HG03196 (cell line): ENCODE measurements around the gene EXOC6.
"Not testable (repeated sequence)": the region's sequence is repeated elsewhere in the genome, so short reads cannot be mapped to it uniquely, and the experiment has no call there.

Experiments
- ATAC-seq: cut with Tn5 transposase; IDR thresholded peaks from one replicate; pipeline ENCODE4 v1.9.1; 2021; ENCODE audit not compliant: unreplicated experiment

Gene EXOC6

DNA sequence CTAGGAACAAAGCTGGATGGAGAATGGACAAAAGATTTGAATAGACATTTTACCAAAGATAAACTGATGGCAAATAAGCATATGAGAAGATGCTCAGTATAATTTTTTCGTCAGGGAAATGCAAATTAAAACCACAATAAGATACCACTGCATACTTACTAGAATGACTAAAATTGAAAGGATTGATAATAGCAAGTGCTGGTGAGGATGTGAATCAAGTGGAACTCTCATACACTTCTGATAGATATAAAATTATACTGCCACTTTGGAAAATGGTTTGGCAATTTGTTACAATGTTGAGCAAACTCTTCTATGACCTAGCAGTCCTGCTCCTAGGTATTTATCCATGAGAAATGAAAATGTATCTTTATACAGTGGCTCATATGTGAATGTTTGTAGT lies 83.3 kb downstream of the EXOC6 start:
- ATAC-seq: no peak

GRCh38 chr10:92937876-92938275 lies 89.6 kb downstream of the EXOC6 start:
- no peak for ATAC-seq

DNA sequence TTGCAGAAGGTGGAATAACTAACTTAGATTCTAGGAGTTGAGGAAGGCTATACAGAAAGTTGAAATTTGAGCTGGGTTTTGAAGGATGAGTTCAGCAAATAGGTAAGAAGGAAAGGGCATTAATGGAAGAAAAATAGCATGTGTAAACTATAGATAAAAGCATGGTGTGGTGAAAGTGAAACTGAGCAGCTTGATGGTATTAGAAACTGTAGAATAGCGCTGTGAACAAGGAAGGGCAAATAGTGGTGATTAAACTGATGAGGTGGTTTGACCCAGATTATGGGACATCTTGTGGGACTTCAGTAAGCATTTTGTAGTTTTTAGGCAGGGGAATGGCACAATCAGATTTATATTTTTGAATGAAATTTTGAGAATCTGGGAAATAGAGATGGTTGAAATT lies 90.5 kb downstream of the EXOC6 start:
- no peak for ATAC-seq

DNA sequence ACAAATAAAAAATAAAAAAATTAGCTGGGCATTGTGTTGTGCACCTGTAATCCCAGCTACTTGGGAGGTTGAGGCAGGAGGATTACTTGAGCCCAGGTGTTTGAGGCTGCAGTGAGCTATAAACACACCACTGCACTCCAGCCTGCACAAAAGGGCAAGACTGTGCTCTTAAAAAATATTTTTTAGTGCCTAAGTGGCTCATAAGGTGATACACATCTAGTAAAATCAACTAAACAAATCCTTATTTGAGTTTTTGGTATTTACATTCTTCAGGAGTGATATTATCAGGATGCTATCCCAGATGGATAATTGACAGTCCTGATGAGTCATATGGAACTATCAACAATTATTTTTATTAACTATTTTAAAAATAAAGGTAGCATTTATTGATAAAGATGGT lies 93.9 kb downstream of the EXOC6 start:
- no peak for ATAC-seq

DNA sequence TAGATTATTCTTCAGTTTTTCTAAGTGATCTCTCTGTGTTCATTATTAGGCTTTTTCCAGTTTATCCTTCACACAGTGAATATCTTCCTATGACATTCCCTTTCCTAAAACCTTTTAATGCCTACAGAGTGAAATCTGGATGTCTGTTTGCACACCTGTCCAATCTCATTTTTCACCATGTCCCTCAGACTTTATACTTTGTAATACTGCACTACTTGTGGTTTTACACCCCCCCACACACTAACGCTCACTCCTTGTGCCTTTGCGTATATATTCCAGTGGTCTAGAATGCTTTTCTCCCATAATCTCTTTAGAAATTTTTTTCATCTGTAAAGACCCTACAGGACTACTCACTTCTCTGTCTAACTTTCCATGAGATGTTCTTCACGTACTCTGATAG lies 98.2 kb downstream of the EXOC6 start:
- no peak for ATAC-seq

GRCh38 chr10:92952573-92952972 lies 104.3 kb downstream of the EXOC6 start:
- ATAC-seq: not testable (repeated sequence)

DNA sequence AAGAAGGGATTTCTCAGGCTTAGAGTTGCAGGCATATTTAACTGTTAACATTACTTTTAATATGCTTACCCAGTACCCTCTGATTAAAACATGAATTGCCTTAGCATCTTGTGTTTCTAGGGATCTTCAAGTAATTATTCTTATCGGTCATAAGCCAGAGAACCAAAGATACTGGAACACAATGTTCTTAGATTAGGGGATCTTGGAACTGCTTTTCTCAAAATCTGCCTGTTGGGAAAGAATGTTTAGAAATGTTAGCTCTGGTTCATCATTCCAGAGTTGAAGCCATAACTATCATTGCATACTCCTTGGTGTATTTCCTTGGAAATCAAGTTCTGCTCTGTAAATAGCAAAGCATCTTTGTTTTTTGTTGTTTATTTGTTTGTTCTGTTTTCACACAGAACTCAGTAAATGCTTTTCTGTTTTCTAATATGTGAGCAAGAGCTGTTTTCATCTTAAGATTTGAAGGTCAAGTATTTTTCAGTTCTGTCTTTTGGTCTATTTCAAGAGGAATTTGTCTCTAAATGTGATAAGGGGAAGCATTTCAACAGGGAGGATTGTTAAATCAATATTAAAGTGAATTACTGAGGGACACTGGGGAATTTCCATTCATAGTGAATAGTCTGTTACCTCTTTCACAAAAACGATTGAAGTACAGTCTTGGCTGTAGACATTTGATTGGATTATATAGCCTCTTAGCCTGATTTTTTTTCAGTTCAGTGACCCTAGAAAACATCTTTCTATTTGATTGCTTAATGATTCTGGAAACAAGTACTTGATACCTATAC lies 109.1 kb downstream of the EXOC6 start:
- no peak for ATAC-seq

- no peak for ATAC-seq
These were observed 113.3 kb downstream of the EXOC6 start for GRCh38 chr10:92961638-92962037.

GRCh38 chr10:92965314-92965713 lies 117.0 kb downstream of the EXOC6 start:
- ATAC-seq: no peak

- ATAC-seq: no peak
These were observed 119.3 kb downstream of the EXOC6 start for GRCh38 chr10:92967641-92968040.

- no peak for ATAC-seq
These were observed 120.8 kb downstream of the EXOC6 start for GRCh38 chr10:92969151-92969550.

- ATAC-seq: no peak
These were observed 122.2 kb downstream of the EXOC6 start for GRCh38 chr10:92970301-92971070.

GRCh38 chr10:92972066-92972870 lies 123.9 kb downstream of the EXOC6 start:
- no peak for ATAC-seq

GRCh38 chr10:92972886-92973285 lies 124.6 kb downstream of the EXOC6 start:
- no peak for ATAC-seq

GRCh38 chr10:92976278-92976677 lies 128.0 kb downstream of the EXOC6 start:
- ATAC-seq: not testable (repeated sequence)

GRCh38 chr10:92989250-92989649 lies 140.9 kb downstream of the EXOC6 start:
- no peak for ATAC-seq

DNA sequence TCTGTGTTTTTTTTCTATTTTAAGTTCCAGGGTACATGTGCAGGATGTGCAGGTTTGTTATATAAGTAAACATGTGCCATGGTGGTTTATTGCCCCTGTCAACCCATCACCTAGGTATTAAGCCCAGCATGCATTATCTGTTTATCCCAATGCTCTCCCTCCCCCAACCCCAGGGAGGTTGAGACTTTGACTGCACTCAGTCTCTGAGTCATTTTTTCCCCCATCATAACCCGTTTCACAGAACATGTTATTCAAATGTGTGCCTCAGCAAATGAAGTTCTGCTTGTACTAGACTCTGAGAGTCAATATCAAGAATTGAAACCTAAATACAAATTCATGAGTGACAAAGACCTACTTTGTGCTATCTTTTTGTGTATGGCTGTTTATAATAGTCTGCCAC lies 142.3 kb downstream of the EXOC6 start:
- no peak for ATAC-seq

- no peak for ATAC-seq
These were observed 143.2 kb downstream of the EXOC6 start for GRCh38 chr10:92991513-92991912.

- no peak for ATAC-seq
These were observed 145.5 kb downstream of the EXOC6 start for GRCh38 chr10:92993699-92994272.

GRCh38 chr10:92995509-92995908 lies 147.2 kb downstream of the EXOC6 start:
- ATAC-seq: no peak

DNA sequence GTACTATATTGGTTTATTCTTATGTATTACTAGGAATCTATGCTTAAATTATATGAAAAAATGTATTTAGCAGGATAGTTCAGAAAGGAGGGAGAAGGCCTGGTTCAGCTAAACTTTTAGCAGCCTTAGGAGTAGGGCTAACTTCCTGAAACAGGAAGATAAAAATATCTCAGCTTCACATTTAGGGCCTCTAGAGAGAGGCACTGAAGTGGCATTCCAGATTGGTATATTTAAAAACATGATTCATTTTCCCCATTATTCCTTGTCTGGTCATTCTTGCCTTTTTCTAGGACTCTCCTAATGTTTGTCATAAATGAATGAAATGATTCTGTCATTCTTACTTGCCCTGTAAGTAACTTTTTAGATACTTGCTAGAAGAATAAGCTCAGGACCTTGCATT lies 149.3 kb downstream of the EXOC6 start:
- ATAC-seq: no peak
